K562 (cell line): ENCODE data around the gene ZNF74. TPM values are rescaled to one million over a fixed set of nuclear protein-coding genes. Genes with fewer than 3 reads are reported as not detected.

Source experiments
- ATAC-seq: fragments of 200-7000 bp; cut with Tn5 transposase; 3 replicates; pipeline ENCODE4 v1.9.1; 2020; ENCODE audit warnings: moderate library complexity
- BruUV-seq: library from RNA; stranded (reverse); fragments of 400-500 nt; replicated peaks from 2 replicates; lab custom pipeline; 2021; lab: Mats Ljungman, UMichigan
- CTCF ChIA-PET: fragments of 300-600 bp; formaldehyde crosslinking; extraction: SDS; loops from one replicate; lab custom pipeline; 2021; ENCODE audit warnings: low intra/inter-chr PET ratio; lab: Yijun Ruan, JAX
- POLR2A ChIA-PET: fragments of 300-600, 350-650 bp; sonication (Branson Sonifier 250); formaldehyde crosslinking; extraction: SDS; loops from one replicate; lab custom pipeline; 2021; ENCODE audit warnings: antibody characterized with exemption, inconsistent platforms; lab: Yijun Ruan, JAX
- DNase-seq, 4 experiments: peaks; one replicate each; pipeline versions ENCODE4 v3.0.0 to v3.0.0-alpha.2; 2011 to 2018; ENCODE audit warnings: low spot score in 3 of 4, mixed read lengths in 3 of 4; ENCODE audit errors: extremely low read depth in 1 of 4
- FAIRE-seq: peaks from 2 replicates; lab custom pipeline; 2011; peaks lifted over from hg19 to GRCh38; lab: Jason Lieb, UNC
- H2AFZ ChIP-seq: 2 replicates; pipeline ENCODE4 v1.6.0; 2011; ENCODE audit warnings: low read depth, low read length, control low read depth, inconsistent platforms
- H3K27ac ChIP-seq: fragments of 200-600 bp; 3 replicates; pipeline ENCODE4 v1.8.0; 2011; ENCODE audit warnings: low read depth, mild to moderate bottlenecking, control low read depth, inconsistent platforms, low read length, moderate library complexity, mixed read lengths; ENCODE audit errors: extremely low read depth
- H3K27me3 ChIP-seq, 2 experiments: fragments of 300-600 bp in 1 of 2; 2 replicates in 1 of 2; 3 replicates in 1 of 2; pipeline versions ENCODE4 v1.6.0 to v1.8.0; 2011; ENCODE audit warnings: inconsistent platforms in 2 of 2, low read length in 2 of 2, mild to moderate bottlenecking in 1 of 2, mixed read lengths in 1 of 2, moderate library complexity in 1 of 2; ENCODE audit not compliant: control insufficient read depth in 2 of 2, insufficient read depth in 2 of 2
- H3K36me3 ChIP-seq: fragments of 300-600 bp; 3 replicates; pipeline ENCODE4 v1.8.0; 2011; ENCODE audit warnings: mild to moderate bottlenecking, low read length, inconsistent platforms; ENCODE audit not compliant: control insufficient read depth, insufficient read depth
- H3K4me1 ChIP-seq, 2 experiments: fragments of 200-600 bp in 1 of 2; replicated peaks in 1 of 2; 2 replicates in 1 of 2; 3 replicates in 1 of 2; pipeline versions ENCODE4 v1.5.1 to v1.8.0; 2011; ENCODE audit warnings: inconsistent platforms in 2 of 2, low read length in 2 of 2, mild to moderate bottlenecking in 1 of 2, mixed read lengths in 1 of 2, moderate library complexity in 1 of 2; ENCODE audit not compliant: control insufficient read depth in 2 of 2, insufficient read depth in 2 of 2
- H3K4me2 ChIP-seq: 2 replicates; pipeline ENCODE4 v1.6.1; 2011; ENCODE audit warnings: low read length, control low read depth, inconsistent platforms, mixed read lengths; ENCODE audit not compliant: insufficient read depth
- H3K4me3 ChIP-seq: fragments of 200-600 bp; sonication (generic), shearing (Covaris generic); 2 replicates; pipeline ENCODE4 v1.5.1; 2016; ENCODE audit warnings: control low read depth, inconsistent platforms
- H3K79me2 ChIP-seq: fragments of 200-600 bp; 3 replicates; pipeline ENCODE4 v1.8.0; 2011; ENCODE audit warnings: low read length, inconsistent platforms; ENCODE audit not compliant: control insufficient read depth, insufficient read depth
- H3K9ac ChIP-seq, 2 experiments: 2 replicates each; pipeline versions ENCODE4 v1.6.0 to v1.6.1; 2011; ENCODE audit warnings: low read depth in 2 of 2, low read length in 2 of 2, control low read depth in 1 of 2, inconsistent platforms in 1 of 2, mild to moderate bottlenecking in 1 of 2, mixed read lengths in 1 of 2; ENCODE audit not compliant: insufficient read depth in 1 of 2
- H3K9me1 ChIP-seq: one replicate; pipeline ENCODE4 v1.6.0; 2011; ENCODE audit warnings: inconsistent platforms, mild to moderate bottlenecking, low read length, moderate library complexity; ENCODE audit not compliant: control insufficient read depth, insufficient read depth
- H3K9me3 ChIP-seq: replicated peaks from 2 replicates; pipeline ENCODE4 v1.5.1; 2011; ENCODE audit warnings: low read depth, low read length, inconsistent platforms; ENCODE audit not compliant: control insufficient read depth, insufficient read depth
- H4K20me1 ChIP-seq: replicated peaks from 2 replicates; pipeline ENCODE4 v1.6.1; 2011; ENCODE audit warnings: low read length, inconsistent platforms, mixed read lengths; ENCODE audit not compliant: control insufficient read depth, insufficient read depth
- ARID4B ChIP-seq: sonication (generic); formaldehyde crosslinking; IDR thresholded peaks from 2 replicates; pipeline ENCODE4 v1.8.0; 2022; ENCODE audit warnings: mild to moderate bottlenecking, missing genetic modification reagents
- CAMTA2 ChIP-seq: fragments of 250-450 bp; sonication (Bioruptor Pico); conservative IDR thresholded peaks from 2 replicates; pipeline ENCODE4 v1.5.1; 2022
- MNT ChIP-seq, 2 experiments: fragments of 450-650 bp; conservative IDR thresholded peaks; 2 replicates each; pipeline ENCODE4 v1.6.1; 2017; ENCODE audit warnings: mild to moderate bottlenecking in 2 of 2, moderate library complexity in 2 of 2
- TEAD1 ChIP-seq, 2 experiments: fragments of 450-650 bp in 1 of 2; sonication (generic) in 1 of 2; formaldehyde crosslinking; IDR thresholded peaks; 2 replicates each; pipeline versions ENCODE4 v1.4.0 to v1.8.0; 2020 to 2022; ENCODE audit warnings: mild to moderate bottlenecking in 2 of 2, missing genetic modification reagents in 1 of 2
- THAP12 ChIP-seq: fragments of 250-450 bp; sonication (Bioruptor Pico); IDR thresholded peaks from 2 replicates; pipeline ENCODE4 v1.9.0; 2021; ENCODE audit warnings: mild to moderate bottlenecking, inconsistent platforms
- WHSC1 ChIP-seq: IDR thresholded peaks from one replicate; pipeline ENCODE4 v1.6.1; 2012; ENCODE audit warnings: low read length, control low read depth, inconsistent platforms
- XRCC3 ChIP-seq: fragments of 450-650 bp; IDR thresholded peaks from 2 replicates; pipeline ENCODE4 v1.6.1; 2017; ENCODE audit warnings: mild to moderate bottlenecking, moderate library complexity
- ZBTB26 ChIP-seq: fragments of 450-650 bp; formaldehyde crosslinking; IDR thresholded peaks from 2 replicates; pipeline ENCODE4 v1.4.0; 2022; ENCODE audit warnings: missing genetic modification characterization
- ZC3H4 ChIP-seq: sonication (generic); formaldehyde crosslinking; IDR thresholded peaks from 2 replicates; pipeline ENCODE4 v1.9.0; 2021; ENCODE audit warnings: missing genetic modification reagents, borderline replicate concordance
- ZNF384 ChIP-seq: IDR thresholded peaks from 2 replicates; pipeline ENCODE4 v1.6.1; 2012; ENCODE audit warnings: low read depth, low read length, improper control_type of control experiment
- WGBS: fragments of 100-300 bp; shearing (Covaris generic); methylation state at CpG from one replicate; pipeline ENCODE4 v1.1.6; 2016; ENCODE audit warnings: low coverage, mixed read lengths; ENCODE audit not compliant: insufficient coverage; ENCODE audit errors: missing lambda C conversion rate; 5-methylcytosine and 5-hydroxymethylcytosine counted together
- in situ Hi-C: fragments of 300-500 bp; cut with MboI; formaldehyde crosslinking; loops from 4 replicates; pipeline ENCODE4 v1.15.0; 2018; ENCODE audit warnings: inconsistent platforms, mixed read lengths
- intact Hi-C: fragments of 100-400 bp; cut with micrococcal nuclease; formaldehyde crosslinking; loops from 2 replicates; pipeline ENCODE4 v1.14.2; 2022
- polyA plus RNA-seq, 8 experiments: library from polyadenylated mRNA; depleted of rRNA in 4 of 8; stranded (reverse) in 5 of 8; unstranded in 3 of 8; fragments of >200 nt; fragmentation: Nextera tagmentation in 2 of 8; fragmentation: Illumina TruSeq in 1 of 8; extraction: Ambion mirVana in 2 of 8; extraction: Trizol in 1 of 8; gene quantifications; 2 replicates each; pipeline versions ENCODE4 v1.2.1 to v1.2.3, GENCODE V29; 2011 to 2014; ENCODE audit warnings: inconsistent platforms in 1 of 8, missing spikeins in 1 of 8
- total RNA-seq, 7 experiments: library from RNA; depleted of rRNA in 6 of 7; stranded (reverse); fragments of >200 nt in 6 of 7; fragmentation: Illumina TruSeq in 2 of 7; extraction: Trizol in 2 of 7; gene quantifications; 2 replicates each; pipeline versions ENCODE4 v1.2.1 to v1.2.3, GENCODE V29; 2011 to 2021; ENCODE audit warnings: low replicate concordance in 1 of 7

The ZNF74 gene
- total and polyA plus RNA-seq, 9 of the 15 experiments (the other 6 are each of a cell fraction or from before 2014, with no cell fraction given): 2.4 to 53.5 (median 31.5) TPM

GRCh38 chr22:20419664-20419951 is 25.7 kb downstream of the ZNF74 start:
- WGBS: 22% methylated on average over 2 of the region's 2 CpGs
- no peak overlapping the region for H3K27ac ChIP-seq
- intact Hi-C loops: loop anchor here (5.0 to 10.0 kb wide), 4 partner anchors 168 to 323 kb away; partner anchors contain the start of gene CCDC188
- ChIA-PET CTCF (interaction anchor here (0.6 to 5.9 kb wide), 7 partner anchors 35 to 1520 kb away, joined by 3 to 195 read pairs (median 22); partner anchors contain the start of gene KLHL22), POLR2A (interaction anchor here (0.6 to 2.5 kb wide), 7 partner anchors 8 to 1588 kb away, joined by 3 to 20 read pairs (median 6); partner anchors contain the start of gene ZNF74)
- ATAC-seq (no peak), FAIRE-seq (no peak), DNase-seq (no peak)
- in situ Hi-C loops: loop anchor here (5.0 to 25.0 kb wide), 3 partner anchors 153 to 1882 kb away; partner anchors contain the start of gene TMEM191B
- peaks cover 18% of the 10 kb centered on the region for H4K20me1 ChIP-seq
- H3K9me1 ChIP-seq: no peaks in the 10 kb centered on the region
- H3K27me3 ChIP-seq: peaks cover 28 to 45% of the 10 kb centered on the region in 2 experiments; a peak in 4 of 5 replicates
- no TSS peak for BruUV-seq
- H3K79me2 ChIP-seq: no peaks in the 10 kb centered on the region
- no peak overlapping the region for H3K4me3 ChIP-seq
- no peaks in the 10 kb centered on the region for H3K36me3 ChIP-seq
- H2AFZ ChIP-seq: no peak overlapping the region
- no peak overlapping the region for H3K9ac ChIP-seq
- no peak overlapping the region for H3K4me2 ChIP-seq
- H3K4me1 ChIP-seq: peaks cover 0 to 31% of the 10 kb centered on the region in 2 experiments; a peak in 3 of 5 replicates
- H3K9me3 ChIP-seq: no peaks in the 10 kb centered on the region
- no peak for TF ChIP-seq ZBTB26 (CRISPR knock-in tag)
- no peak for TF ChIP-seq XRCC3
- peak; percentile 46; the same call in 1 of the 2 replicates for TF ChIP-seq THAP12 (CRISPR knock-in tag)
- TF ChIP-seq ZC3H4 (CRISPR knock-in tag): 0 out of 2 replicates have a peak, but pooled peaks have one; percentile 69
- TF ChIP-seq ZNF384: peak; percentile 24; the same call in 1 of the 2 replicates
- TF ChIP-seq MNT (conservative IDR thresholded peaks at IDR 0.05): no peak
- TF ChIP-seq ARID4B (CRISPR knock-in tag): 0 out of 2 replicates have a peak, but pooled peaks have one; percentile 57
- peak in 1 of 2 experiments; percentile 51; a peak in 1 of 4 replicates for TF ChIP-seq TEAD1 (CRISPR knock-in tag; IDR thresholded peaks at IDR 0.05)
- TF ChIP-seq CAMTA2 (CRISPR knock-in tag): no peak
- TF ChIP-seq WHSC1: no peak
